ENCODE results near the gene KCNAB1. TPM values are rescaled to one million over a fixed set of nuclear protein-coding genes. Genes with fewer than 3 reads are reported as not detected.

Gene KCNAB1
- total RNA-seq, 1 experiment from 2014 or later = not detected

GRCh38 chr3:156576051-156576450 lies 455.7 kb downstream of the KCNAB1 start:
- DNase-seq (ENCODE audit: low read depth) = no peak

GRCh38 chr3:156576651-156577348 lies 456.4 kb downstream of the KCNAB1 start:
- no peak for DNase-seq (ENCODE audit: low read depth)

DNA sequence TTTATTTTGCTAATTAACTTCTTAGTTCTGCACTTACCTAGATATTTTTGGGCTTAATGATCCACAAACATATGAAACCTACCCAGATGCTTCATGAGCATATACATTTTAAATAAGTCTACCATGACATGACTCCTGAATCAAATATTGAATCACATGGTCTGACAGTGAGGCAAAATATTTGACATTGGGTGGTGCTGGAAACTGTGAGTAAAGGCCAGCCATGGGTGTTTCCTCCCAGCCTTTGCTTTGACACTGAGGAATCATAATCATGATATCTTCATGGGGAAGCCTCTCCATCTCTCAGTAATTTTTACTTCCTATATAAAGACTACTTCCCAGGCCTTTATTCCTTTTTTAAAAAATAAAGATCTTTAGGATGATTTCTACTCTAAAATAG lies 457.4 kb downstream of the KCNAB1 start:
- no peak for DNase-seq (ENCODE audit: low read depth)

DNA sequence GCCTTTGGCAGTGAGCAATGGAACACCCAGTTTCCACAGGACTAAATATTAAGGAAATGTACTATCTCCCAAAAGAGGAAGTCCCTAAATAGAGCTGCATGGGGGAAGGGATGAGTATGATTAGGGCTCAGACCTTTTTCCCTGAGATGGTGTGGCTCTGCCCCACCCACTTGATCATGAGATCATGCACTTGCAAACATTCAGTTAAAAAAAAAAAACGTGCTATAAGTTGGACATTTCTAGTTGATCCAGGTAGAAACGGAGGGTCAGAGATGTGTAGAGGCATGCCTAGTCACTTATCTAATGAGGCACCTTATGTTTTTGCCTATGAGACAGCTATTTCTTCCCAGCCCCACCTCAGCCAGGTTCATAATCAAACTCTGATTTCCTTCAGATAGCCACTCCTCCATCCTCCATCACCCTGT lies 459.1 kb downstream of the KCNAB1 start:
- DNase-seq (ENCODE audit: low read depth) = no peak

DNA sequence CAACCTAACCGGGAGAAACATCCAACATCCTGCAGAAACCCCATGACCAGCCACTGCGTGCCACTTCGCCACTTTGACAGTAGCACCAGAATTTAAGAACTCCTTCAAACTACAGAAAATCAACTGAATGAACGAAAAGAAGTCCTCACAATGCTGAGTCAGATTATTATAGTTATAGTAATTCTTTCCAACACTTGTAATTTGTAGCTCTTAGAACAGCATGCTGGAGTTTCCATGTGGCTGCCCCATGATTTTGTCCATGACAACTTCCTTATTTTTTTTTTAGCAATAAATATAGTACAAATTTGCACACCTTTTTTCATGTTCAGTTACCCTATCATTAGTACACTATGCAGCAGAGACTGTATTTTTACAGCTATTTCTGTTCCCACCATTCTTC lies 460.7 kb downstream of the KCNAB1 start:
- DNase-seq (ENCODE audit: low read depth) = no peak

DNA sequence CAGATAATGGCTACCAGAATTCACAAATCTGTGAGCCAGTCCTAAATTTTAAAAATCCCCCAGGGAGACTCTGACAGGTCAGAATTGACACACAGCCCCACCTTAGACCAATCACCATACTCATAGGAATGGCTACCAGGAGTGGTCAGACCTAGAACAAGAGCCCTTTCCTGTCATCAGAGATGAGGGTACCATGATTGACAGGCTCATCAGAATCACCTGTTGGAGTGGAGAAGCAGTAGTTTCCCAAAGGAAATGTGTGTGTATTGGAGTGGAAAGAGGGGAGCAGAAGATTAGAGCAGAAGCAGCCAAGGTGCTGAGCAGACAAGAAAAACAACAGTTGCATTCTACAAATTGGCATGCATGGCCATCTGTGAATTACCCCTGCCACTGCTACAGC lies 461.6 kb downstream of the KCNAB1 start:
- DNase-seq (ENCODE audit: low read depth) = no peak

DNA sequence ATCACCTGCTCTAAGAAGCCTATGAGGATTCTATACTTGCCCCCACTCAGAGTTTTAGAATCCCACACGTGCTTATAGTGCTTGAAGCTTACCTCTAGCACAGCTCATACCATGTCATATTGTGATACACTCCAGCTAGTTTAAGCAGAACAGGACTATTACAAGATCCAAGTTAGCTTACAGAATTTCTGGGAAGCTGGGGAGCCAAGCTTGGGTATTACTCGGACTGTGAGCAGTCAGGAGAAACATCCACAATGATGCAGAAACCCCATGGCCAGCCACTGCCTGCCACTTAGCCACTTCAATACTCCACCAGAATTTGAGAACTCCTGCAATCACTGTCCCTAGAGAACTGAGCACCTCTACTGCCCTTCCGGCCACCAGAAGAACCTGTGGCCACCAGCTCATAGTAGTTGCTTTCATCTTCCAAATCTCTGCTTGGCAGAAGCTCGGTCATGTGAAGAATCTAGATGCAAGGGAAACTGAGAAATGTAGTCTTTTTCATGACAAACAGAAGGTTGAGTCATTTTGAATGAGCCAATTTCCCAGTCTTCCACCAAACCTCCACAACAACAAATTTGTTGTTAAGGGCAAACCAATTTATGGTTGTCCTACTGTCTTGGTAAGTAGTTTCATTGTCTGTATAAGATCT lies 462.3 kb downstream of the KCNAB1 start:
- DNase-seq (ENCODE audit: low read depth) = no peak

GRCh38 chr3:156583469-156583868 lies 463.1 kb downstream of the KCNAB1 start:
- DNase-seq (ENCODE audit: low read depth) = no peak

DNA sequence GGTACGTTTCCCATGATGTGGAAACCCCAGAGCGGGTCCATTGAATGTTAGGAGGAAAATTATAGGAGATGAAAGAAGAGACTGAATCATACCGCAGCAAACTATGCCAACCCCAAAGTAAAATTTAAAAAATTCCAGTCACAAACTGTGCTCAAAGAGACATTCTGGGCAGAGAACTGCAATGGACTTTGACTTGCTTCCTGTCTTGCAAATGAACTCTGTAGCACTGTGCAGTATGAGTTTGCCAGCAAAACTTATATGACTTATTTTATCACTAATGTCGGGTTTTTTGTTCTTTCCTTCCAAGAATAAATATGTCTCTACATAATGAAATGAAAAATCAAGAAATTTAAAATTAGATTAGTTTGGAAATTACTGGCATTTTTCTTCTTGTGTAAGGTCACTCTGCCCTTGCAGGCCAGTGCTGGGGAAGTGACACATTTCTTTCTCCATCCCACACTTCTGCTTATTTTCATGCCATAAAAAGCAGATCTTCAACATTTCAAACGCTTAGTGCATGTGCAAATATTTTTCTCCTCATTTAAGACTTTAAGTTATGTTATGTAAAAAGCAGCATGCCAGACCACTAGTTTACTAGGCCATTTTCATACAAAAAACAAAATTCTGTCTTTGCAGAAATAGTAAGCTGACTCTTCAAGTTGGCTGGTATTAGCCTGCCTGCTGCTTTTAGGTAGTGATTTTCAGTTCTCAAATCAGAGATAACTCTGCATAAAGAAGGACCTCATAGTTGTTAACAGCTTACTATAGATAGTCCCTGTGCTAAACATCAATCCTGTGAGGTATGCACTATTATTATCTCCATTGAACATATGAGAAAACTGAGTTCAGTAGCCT lies 466.8 kb downstream of the KCNAB1 start:
- DNase-seq (ENCODE audit: low read depth) = no peak

DNA sequence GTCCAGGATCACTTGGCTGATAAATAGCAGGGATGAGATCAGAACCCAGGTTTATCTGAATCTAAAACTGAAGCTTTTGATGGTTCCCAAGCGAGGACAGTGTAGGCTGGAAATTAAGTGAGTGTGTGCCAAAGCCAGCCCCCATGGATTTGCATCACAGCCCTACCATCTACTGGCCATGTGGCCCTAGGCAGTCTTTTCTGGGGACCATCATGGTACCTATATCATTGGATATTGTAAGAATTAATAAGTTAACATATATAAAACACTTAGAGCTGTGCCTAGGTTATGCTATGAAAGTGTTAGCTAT lies 467.3 kb downstream of the KCNAB1 start:
- DNase-seq (ENCODE audit: low read depth) = no peak

Other genes with a start within 250 kb of the KCNAB1 start
- gene GMPS, start 249.9 kb upstream of the KCNAB1 start, total RNA-seq (2014; rRNA removed; shearing (Covaris generic)) = 98.7 and 143 TPM in 2 replicates